Measurements from ENCODE around the gene SLC2A1. TPM values are rescaled to one million over a fixed set of nuclear protein-coding genes. Genes with fewer than 3 reads are reported as not detected.

Gene SLC2A1
- total and polyA plus RNA-seq, 9 of the 15 experiments (the other 6 are each of a cell fraction or from before 2014, with no cell fraction given) = 12.6 to 153 (median 48.0) TPM

DNA sequence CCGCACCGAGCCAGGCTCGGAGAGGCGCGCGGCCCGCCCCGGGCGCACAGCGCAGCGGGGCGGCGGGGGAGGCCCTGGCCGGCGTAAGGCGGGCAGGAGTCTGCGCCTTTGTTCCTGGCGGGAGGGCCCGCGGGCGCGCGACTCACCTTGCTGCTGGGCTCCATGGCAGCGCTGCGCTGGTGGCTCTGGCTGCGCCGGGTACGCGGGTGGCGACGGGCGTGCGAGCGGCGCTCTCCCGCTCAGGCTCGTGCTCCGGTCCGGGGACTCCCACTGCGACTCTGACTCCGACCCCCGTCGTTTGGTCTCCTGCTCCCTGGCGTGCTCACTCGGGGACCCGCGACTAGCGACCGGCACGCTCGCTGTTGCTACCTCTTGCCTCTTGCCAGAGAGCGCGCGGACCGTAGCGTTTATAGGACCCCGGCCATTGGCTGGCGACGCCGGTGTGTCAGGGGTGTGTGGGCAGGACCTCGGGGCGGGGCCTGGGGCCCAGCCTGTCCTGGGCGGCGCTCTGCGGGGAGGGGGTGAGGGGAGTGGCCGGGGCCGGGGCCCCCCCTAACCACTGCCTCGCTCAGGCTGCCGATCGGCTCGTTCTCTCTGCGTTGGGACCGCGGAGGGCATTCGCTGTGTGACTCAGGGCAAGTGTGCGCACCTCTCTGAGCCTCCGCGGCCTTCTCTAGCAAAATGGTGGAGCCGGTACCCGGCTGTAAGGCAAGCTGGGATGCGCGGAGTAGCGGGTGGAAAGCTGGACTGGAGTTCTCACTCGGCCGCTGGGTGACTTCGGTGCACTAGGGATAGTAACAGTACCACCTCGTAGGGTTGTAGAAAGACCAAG is at the start of gene SLC2A1 (continued):
- no peak for TF ChIP-seq REST (IDR thresholded peaks at IDR 0.05; ENCODE audit: borderline replicate concordance)
- no peak; the same call in 1 of the 2 replicates for TF ChIP-seq REST (CRISPR knock-in tag; IDR thresholded peaks at IDR 0.05; ENCODE audit: low read depth)
- TF ChIP-seq XRCC5 (IDR thresholded peaks at IDR 0.05; ENCODE audit: low read depth, low read length) = peak; percentile 57
- TF ChIP-seq ZFPM2 (CRISPR knock-in tag; IDR thresholded peaks at IDR 0.05) = no peak
- TF ChIP-seq SIN3B (IDR thresholded peaks at IDR 0.05; ENCODE audit: low read depth) = peak; percentile 58; the same call in 1 of the 2 replicates
- TF ChIP-seq RFX1 (IDR thresholded peaks at IDR 0.05) = no peak
- TF ChIP-seq ARID1B (IDR thresholded peaks at IDR 0.05) = peak; percentile 26; the same call in 1 of the 2 replicates
- TF ChIP-seq, protein P1, sequence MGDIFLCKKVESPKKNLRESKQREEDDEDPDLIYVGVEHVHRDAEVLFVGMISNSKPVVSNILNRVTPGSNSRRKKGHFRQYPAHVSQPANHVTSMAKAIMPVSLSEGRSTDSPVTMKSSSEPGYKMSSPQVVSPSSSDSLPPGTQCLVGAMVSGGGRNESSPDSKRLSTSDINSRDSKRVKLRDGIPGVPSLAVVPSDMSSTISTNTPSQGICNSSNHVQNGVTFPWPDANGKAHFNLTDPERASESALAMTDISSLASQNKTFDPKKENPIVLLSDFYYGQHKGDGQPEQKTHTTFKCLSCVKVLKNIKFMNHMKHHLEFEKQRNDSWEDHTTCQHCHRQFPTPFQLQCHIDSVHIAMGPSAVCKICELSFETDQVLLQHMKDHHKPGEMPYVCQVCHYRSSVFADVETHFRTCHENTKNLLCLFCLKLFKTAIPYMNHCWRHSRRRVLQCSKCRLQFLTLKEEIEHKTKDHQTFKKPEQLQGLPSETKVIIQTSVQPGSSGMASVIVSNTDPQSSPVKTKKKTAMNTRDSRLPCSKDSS (IDR thresholded peaks at IDR 0.05; ENCODE audit: low read depth, partially characterized antibody) = no peak
- TF ChIP-seq, protein P2, sequence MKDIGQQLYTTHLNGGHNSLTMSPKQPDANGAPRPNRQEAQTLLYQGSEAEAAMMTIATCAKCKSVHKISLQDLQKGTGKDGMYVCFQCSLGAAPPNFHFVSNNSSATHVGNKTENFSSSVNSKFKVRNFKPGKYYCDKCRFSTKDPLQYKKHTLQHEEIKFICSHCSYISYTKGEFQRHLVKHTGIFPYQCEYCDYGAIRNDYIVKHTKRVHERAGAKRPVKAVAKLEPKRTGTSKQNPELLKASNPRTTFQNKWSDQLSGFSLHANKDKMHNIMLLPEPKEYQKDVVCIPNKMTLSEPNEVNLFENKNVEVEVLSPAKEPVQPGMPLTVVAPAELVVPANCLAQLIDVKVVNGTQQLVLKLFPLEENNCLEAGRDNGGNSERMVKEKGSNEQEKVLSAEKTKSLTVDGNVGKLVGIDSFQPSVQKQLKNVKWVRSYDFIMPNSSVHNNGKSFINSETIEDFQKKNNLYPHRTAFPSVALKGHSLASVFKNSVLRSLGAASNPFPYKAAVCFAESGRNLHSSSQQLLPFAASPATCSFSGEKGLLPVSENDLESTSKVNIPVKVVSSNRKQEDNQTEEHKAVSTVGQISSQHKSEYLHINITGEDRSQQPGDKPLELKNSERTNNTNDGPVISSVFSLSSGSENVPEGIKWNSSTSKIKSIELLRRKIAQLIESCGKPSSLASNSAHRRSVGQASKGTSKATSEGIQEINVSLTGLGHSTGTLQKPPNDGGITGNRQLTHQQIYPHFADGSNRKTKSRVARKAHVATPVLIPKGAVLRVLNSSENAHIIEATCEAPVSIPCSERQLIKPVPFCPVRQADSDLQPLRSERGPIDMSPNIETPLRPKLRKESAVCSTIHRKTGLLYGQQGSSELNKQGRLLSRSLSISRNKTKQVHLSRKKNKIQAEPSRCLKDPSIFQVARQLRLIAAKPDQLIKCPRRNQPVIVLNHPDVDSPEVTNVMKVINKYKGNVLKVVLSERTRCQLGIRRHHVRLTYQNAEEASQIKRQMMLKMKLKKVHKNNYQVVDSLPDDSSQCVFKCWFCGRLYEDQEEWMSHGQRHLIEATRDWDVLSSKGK (CRISPR knock-in tag; IDR thresholded peaks at IDR 0.05) = no peak
- no peak for TF ChIP-seq COPS2 (conservative IDR thresholded peaks at IDR 0.05)
- TF ChIP-seq ZNF143 (CRISPR knock-in tag; IDR thresholded peaks at IDR 0.05) = 0 out of 2 replicates have a peak, but pooled peaks have one; percentile 11
- peak; percentile 85 for TF ChIP-seq NKRF (IDR thresholded peaks at IDR 0.05; ENCODE audit: borderline replicate concordance)
